Astrocyte (in vitro differentiated cells and primary cell): Measurements from ENCODE around the gene FGD4. TPM values are rescaled to one million over a fixed set of nuclear protein-coding genes. Genes with fewer than 3 reads are reported as not detected.

Source experiments
- DNase-seq: peaks from one replicate; pipeline ENCODE4 v3.0.0-alpha.2; 2010; ENCODE audit warnings: low read depth
- FAIRE-seq: peaks from 2 replicates; lab custom pipeline; 2011; peaks lifted over from hg19 to GRCh38; lab: Jason Lieb, UNC
- H2AFZ ChIP-seq: 2 replicates; pipeline ENCODE4 v1.6.0; 2012; ENCODE audit warnings: low read depth, low read length, inconsistent platforms
- H3K27ac ChIP-seq: 2 replicates; pipeline ENCODE4 v1.5.1; 2011; ENCODE audit warnings: low read depth, low read length, inconsistent platforms
- H3K27me3 ChIP-seq: 2 replicates; pipeline ENCODE4 v1.6.0; 2011; ENCODE audit warnings: low read length, inconsistent platforms; ENCODE audit not compliant: insufficient read depth
- H3K36me3 ChIP-seq: 2 replicates; pipeline ENCODE4 v1.5.1; 2011; ENCODE audit warnings: low read length, inconsistent platforms; ENCODE audit not compliant: insufficient read depth
- H3K4me1 ChIP-seq: 2 replicates; pipeline ENCODE4 v1.5.1; 2011; ENCODE audit warnings: low read length, inconsistent platforms; ENCODE audit not compliant: insufficient read depth
- H3K4me2 ChIP-seq: 2 replicates; pipeline ENCODE4 v1.6.0; 2012; ENCODE audit warnings: low read length, inconsistent platforms
- H3K4me3 ChIP-seq: 2 replicates; pipeline ENCODE4 v1.5.1; 2011; ENCODE audit warnings: low read depth, mild to moderate bottlenecking, low read length, inconsistent platforms; ENCODE audit not compliant: insufficient read depth
- H3K79me2 ChIP-seq: 2 replicates; pipeline ENCODE4 v1.6.0; 2012; ENCODE audit warnings: mild to moderate bottlenecking, low read length, inconsistent platforms; ENCODE audit not compliant: insufficient read depth
- H3K9ac ChIP-seq: 2 replicates; pipeline ENCODE4 v1.6.0; 2012; ENCODE audit warnings: mild to moderate bottlenecking, low read length, inconsistent platforms
- H3K9me3 ChIP-seq: 2 replicates; pipeline ENCODE4 v1.5.1; 2012; ENCODE audit warnings: low read depth, mild to moderate bottlenecking, low read length, inconsistent platforms; ENCODE audit not compliant: insufficient read depth
- H4K20me1 ChIP-seq: 2 replicates; pipeline ENCODE4 v1.6.0; 2012; ENCODE audit warnings: low read length, inconsistent platforms; ENCODE audit not compliant: insufficient read depth
- H3K27ac Mint-ChIP-seq: one replicate; pipeline ENCODE4 v1.8.0; 2021; ENCODE audit warnings: mild to moderate bottlenecking, mixed read lengths; ENCODE audit not compliant: unreplicated experiment
- H3K27me3 Mint-ChIP-seq: one replicate; pipeline ENCODE4 v1.8.0; 2021; ENCODE audit warnings: low read depth, mixed read lengths; ENCODE audit not compliant: unreplicated experiment
- H3K36me3 Mint-ChIP-seq: one replicate; pipeline ENCODE4 v1.8.0; 2021; ENCODE audit warnings: low read depth, mixed read lengths; ENCODE audit not compliant: unreplicated experiment
- H3K4me1 Mint-ChIP-seq: one replicate; pipeline ENCODE4 v1.8.0; 2021; ENCODE audit warnings: low read depth, mixed read lengths; ENCODE audit not compliant: unreplicated experiment
- H3K4me3 Mint-ChIP-seq: one replicate; pipeline ENCODE4 v1.8.0; 2021; ENCODE audit warnings: mild to moderate bottlenecking, moderate library complexity, mixed read lengths; ENCODE audit not compliant: unreplicated experiment
- H3K9me3 Mint-ChIP-seq: one replicate; pipeline ENCODE4 v1.8.0; 2021; ENCODE audit warnings: mild to moderate bottlenecking, mixed read lengths; ENCODE audit not compliant: unreplicated experiment
- CTCF ChIP-seq: IDR thresholded peaks from 2 replicates; pipeline ENCODE4 v1.5.1; 2011; ENCODE audit warnings: low read depth, mild to moderate bottlenecking, inconsistent platforms, low read length, moderate library complexity; ENCODE audit not compliant: insufficient read depth
- EZH2 ChIP-seq: IDR thresholded peaks from 2 replicates; pipeline ENCODE4 v1.6.1; 2012; ENCODE audit warnings: mild to moderate bottlenecking, low read length, inconsistent platforms; ENCODE audit not compliant: insufficient read depth
- total RNA-seq: library from RNA; stranded (reverse); gene quantifications from 2 replicates; pipeline ENCODE4 v1.2.1, GENCODE V29; 2021

Gene FGD4
- total RNA-seq, 1 donor from 2014 or later: 18.7 TPM

DNA sequence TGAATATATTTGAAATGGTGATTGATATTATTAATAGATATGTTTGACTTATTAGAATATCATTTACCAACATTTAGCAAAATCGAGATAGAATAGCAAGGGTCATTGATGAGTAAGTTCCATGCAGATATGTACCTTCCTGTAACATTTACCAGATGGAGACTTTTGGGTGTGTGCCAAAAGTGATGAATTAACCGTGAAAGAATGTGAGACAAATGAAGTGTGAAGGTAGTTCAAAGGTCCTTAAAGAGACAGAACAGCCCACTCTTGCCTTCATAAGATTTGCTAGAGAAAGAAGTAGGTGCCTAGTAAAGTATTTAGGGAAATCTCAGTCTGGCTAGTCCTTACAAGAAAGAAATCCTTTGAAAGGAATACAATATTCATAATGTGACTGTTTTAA is 45.5 kb downstream of the FGD4 start:
- H3K4me3 ChIP-seq: no peak overlapping the region
- H3K4me1 Mint-ChIP-seq: peaks cover 33% of the 10 kb centered on the region
- H3K36me3 ChIP-seq: no peaks in the 10 kb centered on the region
- FAIRE-seq: no peak
- TF ChIP-seq EZH2 (no peak), CTCF (no peak)
- DNase-seq: peak; percentile 84
- H3K79me2 ChIP-seq: no peaks in the 10 kb centered on the region
- no peaks in the 10 kb centered on the region for H3K27me3 ChIP-seq
- H3K4me3 Mint-ChIP-seq: no peak overlapping the region
- H3K27me3 Mint-ChIP-seq: no peaks in the 10 kb centered on the region
- no peak overlapping the region for H3K9ac ChIP-seq
- no peak overlapping the region for H3K4me2 ChIP-seq
- peak overlapping the region; percentile 58 for H3K27ac Mint-ChIP-seq
- no peaks in the 10 kb centered on the region for H3K9me3 ChIP-seq
- H3K27ac ChIP-seq: no peak overlapping the region
- H3K9me3 Mint-ChIP-seq: no peaks in the 10 kb centered on the region
- peaks cover 6% of the 10 kb centered on the region for H3K4me1 ChIP-seq
- H2AFZ ChIP-seq: no peak overlapping the region
- no peaks in the 10 kb centered on the region for H4K20me1 ChIP-seq
- no peaks in the 10 kb centered on the region for H3K36me3 Mint-ChIP-seq

DNA sequence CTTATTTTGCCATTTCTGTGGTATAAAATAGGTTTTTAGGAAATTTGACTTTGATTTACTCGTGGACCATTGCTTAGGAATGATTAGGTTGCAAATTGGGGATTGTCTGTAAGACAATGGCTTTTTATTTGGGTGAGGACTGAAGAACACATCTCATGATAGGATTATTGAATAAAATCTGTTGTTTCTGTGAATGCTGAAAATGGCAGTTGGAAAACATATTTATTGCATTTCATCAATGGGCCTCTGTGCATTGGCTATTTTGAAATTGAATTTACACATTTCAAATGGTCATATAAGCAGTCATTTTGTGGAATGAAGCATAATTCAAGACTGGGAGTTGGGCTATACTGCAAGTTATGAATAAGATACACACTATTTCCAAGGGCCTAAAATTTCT is 46.0 kb downstream of the FGD4 start:
- no peaks in the 10 kb centered on the region for H3K36me3 ChIP-seq
- H3K79me2 ChIP-seq: no peaks in the 10 kb centered on the region
- TF ChIP-seq CTCF: no peak
- Mint-ChIP-seq H3K36me3 (no peaks in the 10 kb centered on the region), H3K27ac (peak overlapping the region; percentile 84), H3K4me1 (peaks cover 33% of the 10 kb centered on the region), H3K9me3 (no peaks in the 10 kb centered on the region), H3K27me3 (no peaks in the 10 kb centered on the region), H3K4me3 (no peak overlapping the region)
- H3K9me3 ChIP-seq: no peaks in the 10 kb centered on the region
- H3K4me2 ChIP-seq: no peak overlapping the region
- no peak overlapping the region for H3K27ac ChIP-seq
- no peaks in the 10 kb centered on the region for H3K27me3 ChIP-seq
- no peak overlapping the region for H3K9ac ChIP-seq
- H4K20me1 ChIP-seq: no peaks in the 10 kb centered on the region
- peaks cover 6% of the 10 kb centered on the region for H3K4me1 ChIP-seq
- no peak overlapping the region for H3K4me3 ChIP-seq
- DNase-seq (no peak), FAIRE-seq (no peak)
- H2AFZ ChIP-seq: no peak overlapping the region

- no peaks in the 10 kb centered on the region for H3K9me3 Mint-ChIP-seq
- TF ChIP-seq CTCF (no peak), EZH2 (no peak)
- peaks cover 6% of the 10 kb centered on the region for H3K4me1 ChIP-seq
- no peaks in the 10 kb centered on the region for H3K36me3 ChIP-seq
- H3K4me3 Mint-ChIP-seq: no peak overlapping the region
- H3K4me3 ChIP-seq: no peak overlapping the region
- FAIRE-seq (no peak), DNase-seq (no peak)
- no peaks in the 10 kb centered on the region for H3K9me3 ChIP-seq
- no peak overlapping the region for H3K4me2 ChIP-seq
- H3K27ac Mint-ChIP-seq: peak overlapping the region; percentile 90
- H3K27me3 Mint-ChIP-seq: no peaks in the 10 kb centered on the region
- no peaks in the 10 kb centered on the region for H3K79me2 ChIP-seq
- no peak overlapping the region for H2AFZ ChIP-seq
- no peak overlapping the region for H3K9ac ChIP-seq
- no peaks in the 10 kb centered on the region for H3K36me3 Mint-ChIP-seq
- peaks cover 38% of the 10 kb centered on the region for H3K4me1 Mint-ChIP-seq
- H3K27me3 ChIP-seq: no peaks in the 10 kb centered on the region
- H4K20me1 ChIP-seq: no peaks in the 10 kb centered on the region
- no peak overlapping the region for H3K27ac ChIP-seq
Observed at GRCh38 chr12:32446316-32447119, 47.2 kb downstream of the FGD4 start.
